Esophagus muscularis mucosa (tissue), 4 donors: ENCODE measurements around the gene EFCAB12. TPM values are rescaled to one million over a fixed set of nuclear protein-coding genes. Genes with fewer than 3 reads are reported as not detected.

Experiments used
- DNase-seq: peaks from one replicate; pipeline ENCODE4 v3.0.0-alpha.2; 2017; ENCODE audit errors: extremely low spot score
- H3K27ac ChIP-seq, 4 donors: fragments of 200-600 bp; sonication (generic); replicated peaks in 1 of 4; 1 replicate in 3 of 4; 2 replicates in 1 of 4; pipeline ENCODE4 v1.5.1; 2016 to 2019; ENCODE audit warnings: mild to moderate bottlenecking in 1 of 4
- H3K27me3 ChIP-seq, 4 donors: fragments of 200-600 bp; sonication (generic); one replicate each; pipeline versions ENCODE4 v1.5.1 to v1.6.0; 2016 to 2019
- H3K36me3 ChIP-seq, 4 donors: fragments of 200-600 bp; sonication (generic); one replicate each; pipeline ENCODE4 v1.5.1; 2016 to 2019
- H3K4me1 ChIP-seq, 4 donors: fragments of 200-600 bp; sonication (generic); one replicate each; pipeline ENCODE4 v1.5.1; 2016 to 2019
- H3K4me3 ChIP-seq, 4 donors: fragments of 200-600 bp; sonication (generic); 1 replicate in 2 of 4; 2 replicates in 2 of 4; pipeline ENCODE4 v1.5.1; 2016 to 2019; ENCODE audit warnings: mild to moderate bottlenecking in 4 of 4, moderate library complexity in 1 of 4
- H3K9me3 ChIP-seq, 4 donors: fragments of 200-600 bp; sonication (generic); 1 replicate in 3 of 4; 2 replicates in 1 of 4; pipeline ENCODE4 v1.5.1; 2016 to 2019
- EP300 ChIP-seq: sonication (generic); formaldehyde crosslinking; IDR thresholded peaks from one replicate; pipeline ENCODE4 v1.6.1; 2017; ENCODE audit warnings: antibody characterized with exemption
- POLR2A ChIP-seq: fragments of 450-650 bp; IDR thresholded peaks from one replicate; pipeline ENCODE4 v1.6.1; 2017; ENCODE audit warnings: antibody characterized with exemption, moderate library complexity, mild to moderate bottlenecking, low read depth
- POLR2AphosphoS5 ChIP-seq, 2 donors: sonication (generic); formaldehyde crosslinking; IDR thresholded peaks; one replicate each; pipeline ENCODE4 v1.6.1; 2017; ENCODE audit warnings: antibody characterized with exemption in 2 of 2
- WGBS: methylation state at CpG from one replicate; pipeline ENCODE4 v1.1.5; 2018; 5-methylcytosine and 5-hydroxymethylcytosine counted together
- intact Hi-C: fragments of 100-400 bp; cut with DNase I; formaldehyde crosslinking; loops from one replicate; pipeline ENCODE4 v1.15.1; 2023
- total RNA-seq, 4 donors: library from RNA; depleted of rRNA; stranded (reverse); fragments of >200 nt; gene quantifications; one replicate each; pipeline versions ENCODE4 v1.1.0 to v1.2.1, GENCODE V29; 2016
- TF ChIP-seq, protein P1 (sequence below), 3 experiments: fragments of 200-600 bp in 2 of 3; fragments of 450-650 bp in 1 of 3; sonication (generic) in 2 of 3; IDR thresholded peaks; one replicate each; pipeline ENCODE4 v1.5.1; 2017 to 2019; ENCODE audit warnings: antibody characterized with exemption in 3 of 3, mild to moderate bottlenecking in 2 of 3, moderate library complexity in 1 of 3

EFCAB12 gene
- total RNA-seq, 4 donors from 2014 or later, result 0.19 to 0.42 TPM; not detected in 2

DNA sequence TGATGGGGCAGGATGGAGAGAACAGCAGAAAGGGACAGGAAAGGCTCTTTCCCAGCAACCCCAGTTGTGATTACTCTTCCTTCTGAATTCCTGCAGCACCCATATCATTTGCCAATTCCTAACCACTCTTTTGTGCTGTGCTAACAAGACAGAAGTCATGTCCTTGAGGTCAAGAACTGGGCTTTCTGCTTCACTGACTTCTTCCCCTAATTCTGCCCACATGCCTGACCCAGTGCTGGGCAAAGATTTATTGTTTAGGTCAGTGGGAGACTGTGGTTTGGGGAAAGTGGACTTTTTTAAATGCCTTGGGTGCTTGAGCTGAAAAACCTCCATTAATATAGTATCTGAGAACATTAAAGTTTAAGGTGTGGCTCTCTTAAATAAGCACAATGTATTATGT, 4.2 kb upstream of the EFCAB12 start:
- TF ChIP-seq POLR2AphosphoS5 (IDR thresholded peaks at IDR 0.05) (no peak), EP300 (no peak), POLR2A (no peak)
- TF ChIP-seq, protein P1, sequence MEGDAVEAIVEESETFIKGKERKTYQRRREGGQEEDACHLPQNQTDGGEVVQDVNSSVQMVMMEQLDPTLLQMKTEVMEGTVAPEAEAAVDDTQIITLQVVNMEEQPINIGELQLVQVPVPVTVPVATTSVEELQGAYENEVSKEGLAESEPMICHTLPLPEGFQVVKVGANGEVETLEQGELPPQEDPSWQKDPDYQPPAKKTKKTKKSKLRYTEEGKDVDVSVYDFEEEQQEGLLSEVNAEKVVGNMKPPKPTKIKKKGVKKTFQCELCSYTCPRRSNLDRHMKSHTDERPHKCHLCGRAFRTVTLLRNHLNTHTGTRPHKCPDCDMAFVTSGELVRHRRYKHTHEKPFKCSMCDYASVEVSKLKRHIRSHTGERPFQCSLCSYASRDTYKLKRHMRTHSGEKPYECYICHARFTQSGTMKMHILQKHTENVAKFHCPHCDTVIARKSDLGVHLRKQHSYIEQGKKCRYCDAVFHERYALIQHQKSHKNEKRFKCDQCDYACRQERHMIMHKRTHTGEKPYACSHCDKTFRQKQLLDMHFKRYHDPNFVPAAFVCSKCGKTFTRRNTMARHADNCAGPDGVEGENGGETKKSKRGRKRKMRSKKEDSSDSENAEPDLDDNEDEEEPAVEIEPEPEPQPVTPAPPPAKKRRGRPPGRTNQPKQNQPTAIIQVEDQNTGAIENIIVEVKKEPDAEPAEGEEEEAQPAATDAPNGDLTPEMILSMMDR (IDR thresholded peaks at IDR 0.05), result no peak
- Histone ChIP-seq H3K4me1 (peaks cover 24 to 38% (median 34%) of the 10 kb centered on the region in 4 donors), H3K27me3 (no peaks in the 10 kb centered on the region), H3K36me3 (peaks cover 13 to 73% (median 60%) of the 10 kb centered on the region in 4 donors), H3K4me3 (no peak overlapping the region), H3K27ac (no peak overlapping the region), H3K9me3 (no peaks in the 10 kb centered on the region)
- intact Hi-C loops, result no loop called here
- no peak for DNase-seq

DNA sequence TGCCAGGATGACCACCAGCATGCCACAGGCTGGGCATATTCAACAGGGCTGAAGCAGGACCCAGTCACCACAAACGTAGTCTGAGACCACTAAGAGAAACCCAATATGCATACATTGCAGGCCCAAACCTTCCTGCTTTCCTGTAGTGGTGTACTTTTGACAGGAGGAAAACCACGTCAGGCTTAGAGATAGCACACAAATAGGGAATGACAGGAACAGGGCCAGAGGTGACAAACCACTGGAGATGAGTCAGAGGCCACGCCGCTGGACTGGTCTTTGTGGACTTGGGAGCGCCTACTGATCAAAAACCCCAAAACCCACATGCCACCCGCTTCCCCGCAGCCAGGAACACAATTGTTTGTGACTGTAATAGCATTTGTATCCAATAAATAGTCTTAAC, 3.6 kb upstream of the EFCAB12 start:
- Histone ChIP-seq H3K4me3 (no peak overlapping the region), H3K36me3 (peaks cover 11 to 67% (median 54%) of the 10 kb centered on the region in 4 donors), H3K27ac (no peak overlapping the region), H3K27me3 (no peaks in the 10 kb centered on the region), H3K9me3 (no peaks in the 10 kb centered on the region), H3K4me1 (peaks cover 23 to 39% (median 34%) of the 10 kb centered on the region in 4 donors)
- intact Hi-C loops, result no loop called here
- 87% methylated on average over 7 of the region's 7 CpGs for WGBS
- DNase-seq, result no peak
- no peak for TF ChIP-seq EP300
- TF ChIP-seq POLR2AphosphoS5 (IDR thresholded peaks at IDR 0.05), result no peak
- no peak for TF ChIP-seq POLR2A
- TF ChIP-seq, protein P1 (IDR thresholded peaks at IDR 0.05), result no peak

DNA sequence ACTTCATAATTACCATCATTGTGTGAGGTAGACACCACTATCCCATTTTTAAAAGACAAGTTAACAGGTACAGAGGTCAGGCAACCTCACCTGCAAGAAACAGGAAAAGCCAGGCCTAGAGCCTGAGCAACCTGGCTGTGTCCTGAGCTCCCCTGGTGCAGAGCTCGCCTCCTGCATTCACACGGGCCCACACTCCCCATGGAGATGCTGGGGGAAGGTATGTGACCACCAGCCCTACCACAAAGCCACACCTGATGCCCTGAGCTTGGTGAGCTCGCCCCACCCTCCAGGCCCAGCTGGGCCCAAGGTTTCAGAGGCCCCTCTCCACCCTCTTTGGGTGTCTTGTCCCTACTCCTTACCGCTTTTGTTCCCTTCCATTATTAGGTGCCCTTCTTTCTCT, 1.2 kb upstream of the EFCAB12 start:
- DNase-seq, result no peak
- WGBS, result 85% methylated on average over 4 of the region's 4 CpGs
- Histone ChIP-seq H3K4me3 (no peak overlapping the region), H3K9me3 (no peaks in the 10 kb centered on the region), H3K27ac (peak overlapping the region in 1 of 4 donors; percentile 65), H3K4me1 (peaks cover 14 to 20% (median 18%) of the 10 kb centered on the region in 4 donors), H3K36me3 (peaks cover 11 to 43% (median 37%) of the 10 kb centered on the region in 4 donors), H3K27me3 (no peaks in the 10 kb centered on the region)
- TF ChIP-seq, protein P1 (IDR thresholded peaks at IDR 0.05), result no peak
- TF ChIP-seq POLR2A, result no peak
- TF ChIP-seq EP300, result no peak
- no peak for TF ChIP-seq POLR2AphosphoS5 (IDR thresholded peaks at IDR 0.05)
- intact Hi-C loops, result no loop called here

DNA sequence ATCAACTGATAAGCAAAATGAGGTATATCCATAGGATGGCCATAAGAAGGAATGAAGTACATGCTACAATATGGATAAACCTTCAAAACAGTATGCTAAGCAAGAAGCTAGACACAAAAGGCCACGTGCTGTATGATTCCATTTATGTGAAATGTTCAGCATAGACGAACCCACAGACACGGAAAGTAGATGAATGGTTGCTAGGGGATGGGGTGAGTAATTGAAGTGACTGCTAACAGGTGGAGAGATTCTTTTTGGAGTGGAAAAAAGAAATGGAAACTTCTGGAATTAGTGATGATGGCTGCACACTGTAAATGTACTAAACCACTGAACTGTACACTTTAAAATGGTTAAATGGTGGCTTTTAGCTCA, 630 bp upstream of the EFCAB12 start:
- peaks cover 14 to 20% (median 16%) of the 10 kb centered on the region in 4 donors for H3K4me1 ChIP-seq
- H3K27ac ChIP-seq, result peak overlapping the region; percentile 62 to 75 (median 66)
- H3K36me3 ChIP-seq, result peaks cover 11 to 41% (median 35%) of the 10 kb centered on the region in 4 donors
- H3K27me3 ChIP-seq, result no peaks in the 10 kb centered on the region
- DNase-seq, result no peak
- no peaks in the 10 kb centered on the region for H3K9me3 ChIP-seq
- intact Hi-C loops, result no loop called here
- TF ChIP-seq EP300 (no peak), POLR2AphosphoS5 (IDR thresholded peaks at IDR 0.05) (no peak), POLR2A (no peak)
- TF ChIP-seq, protein P1 (IDR thresholded peaks at IDR 0.05), result no peak
- whole genome bisulfite sequencing, result 64% methylated on average over 3 of the region's 3 CpGs
- peak overlapping the region; percentile 56 to 61 (median 58) for H3K4me3 ChIP-seq

DNA sequence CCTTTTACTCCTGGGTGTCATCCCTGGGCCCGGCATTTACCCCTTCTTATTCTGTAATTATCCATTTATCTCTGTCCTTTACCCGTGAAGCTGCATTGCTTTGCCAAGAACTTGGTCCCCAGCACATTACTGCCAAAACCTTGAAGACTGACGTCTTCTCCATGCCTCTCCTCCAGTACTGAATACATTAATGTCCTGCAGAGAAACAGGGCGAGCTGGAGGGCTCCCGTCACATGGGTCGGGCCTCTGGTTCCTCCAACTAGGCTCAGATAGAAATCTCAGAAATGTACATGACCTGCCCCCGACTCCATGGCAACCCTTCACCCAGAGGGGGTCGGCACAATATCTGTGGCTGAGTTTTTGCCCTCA, 445 bp downstream of the EFCAB12 start:
- intact Hi-C loops, result no loop called here
- Histone ChIP-seq H3K36me3 (peaks cover 11 to 30% (median 26%) of the 10 kb centered on the region in 4 donors), H3K4me1 (peaks cover 14 to 20% (median 16%) of the 10 kb centered on the region in 4 donors), H3K27me3 (no peaks in the 10 kb centered on the region), H3K9me3 (no peaks in the 10 kb centered on the region), H3K27ac (peak overlapping the region in 1 of 4 donors; percentile 62), H3K4me3 (peak overlapping the region; percentile 56 to 61 (median 58))
- TF ChIP-seq POLR2A, result no peak
- TF ChIP-seq, protein P1 (IDR thresholded peaks at IDR 0.05), result no peak
- TF ChIP-seq POLR2AphosphoS5 (IDR thresholded peaks at IDR 0.05), result no peak
- no peak for TF ChIP-seq EP300
- DNase-seq, result no peak
- WGBS, result 18% methylated on average over 4 of the region's 8 CpGs
